ENCODE data around the gene DTX4. TPM values are rescaled to one million over a fixed set of nuclear protein-coding genes. Genes with fewer than 3 reads are reported as not detected.

The DTX4 gene
- total RNA-seq, 1 experiment from 2014 or later = 4.2 TPM

DNA sequence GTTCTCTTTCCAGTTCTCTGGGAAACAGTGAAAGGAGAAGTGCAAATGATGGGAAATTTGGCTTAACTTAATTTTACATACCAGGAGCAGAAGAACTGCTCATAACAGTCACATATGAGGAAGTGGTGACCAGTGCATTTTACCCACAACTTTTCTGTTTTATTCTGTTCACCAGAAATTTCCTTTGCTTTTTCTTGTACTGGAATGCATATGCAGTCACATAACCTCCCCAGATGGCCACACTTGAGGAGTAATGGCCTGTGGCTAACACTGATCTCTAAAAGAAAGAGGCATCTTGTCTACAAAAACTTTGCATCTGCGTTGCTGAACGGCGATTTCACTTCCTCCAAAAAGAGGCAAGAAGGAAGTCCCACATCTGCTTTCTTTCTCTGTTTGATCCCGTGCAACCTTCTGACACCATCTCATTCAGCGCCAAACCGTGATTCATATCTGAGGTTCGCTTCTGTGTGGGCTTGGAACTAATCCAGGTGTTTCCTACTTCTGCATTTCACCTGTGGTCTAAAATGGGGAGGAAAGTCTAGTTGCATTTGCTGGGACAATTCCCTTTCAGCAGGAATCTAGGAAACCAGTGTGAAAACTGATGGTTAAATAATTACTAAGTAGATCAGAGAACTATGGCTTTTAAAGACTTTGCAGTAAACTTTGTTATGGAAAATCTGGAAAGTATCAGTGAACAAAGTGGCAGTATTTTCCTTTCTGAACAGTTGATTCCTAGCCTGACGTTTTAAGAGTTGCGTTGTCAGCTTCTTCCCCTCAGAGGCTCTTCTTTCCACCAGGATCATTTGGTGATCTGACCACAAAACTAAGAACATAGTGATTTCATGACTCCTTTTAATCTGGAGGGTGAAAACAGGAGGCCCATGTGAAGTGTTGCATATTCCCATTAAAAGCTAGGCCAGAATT lies 45.0 kb downstream of the DTX4 start:
- POLR2A ChIA-PET = no interaction called here
- Mint-ChIP-seq H3K4me1 (ENCODE audit: insufficient read depth, unreplicated experiment) (peaks cover 22% of the 10 kb centered on the region), H3K9me3 (ENCODE audit: unreplicated experiment) (no peaks in the 10 kb centered on the region), H3K4me3 (ENCODE audit: unreplicated experiment) (no peak overlapping the region), H3K36me3 (ENCODE audit: insufficient read depth, unreplicated experiment) (no peaks in the 10 kb centered on the region), H3K27me3 (ENCODE audit: insufficient read depth, unreplicated experiment) (peaks cover 28% of the 10 kb centered on the region), H3K27ac (ENCODE audit: low read depth, unreplicated experiment) (no peak overlapping the region)
- no TSS peak for BruUV-seq (replicated peaks)
- TF ChIP-seq, protein P1, sequence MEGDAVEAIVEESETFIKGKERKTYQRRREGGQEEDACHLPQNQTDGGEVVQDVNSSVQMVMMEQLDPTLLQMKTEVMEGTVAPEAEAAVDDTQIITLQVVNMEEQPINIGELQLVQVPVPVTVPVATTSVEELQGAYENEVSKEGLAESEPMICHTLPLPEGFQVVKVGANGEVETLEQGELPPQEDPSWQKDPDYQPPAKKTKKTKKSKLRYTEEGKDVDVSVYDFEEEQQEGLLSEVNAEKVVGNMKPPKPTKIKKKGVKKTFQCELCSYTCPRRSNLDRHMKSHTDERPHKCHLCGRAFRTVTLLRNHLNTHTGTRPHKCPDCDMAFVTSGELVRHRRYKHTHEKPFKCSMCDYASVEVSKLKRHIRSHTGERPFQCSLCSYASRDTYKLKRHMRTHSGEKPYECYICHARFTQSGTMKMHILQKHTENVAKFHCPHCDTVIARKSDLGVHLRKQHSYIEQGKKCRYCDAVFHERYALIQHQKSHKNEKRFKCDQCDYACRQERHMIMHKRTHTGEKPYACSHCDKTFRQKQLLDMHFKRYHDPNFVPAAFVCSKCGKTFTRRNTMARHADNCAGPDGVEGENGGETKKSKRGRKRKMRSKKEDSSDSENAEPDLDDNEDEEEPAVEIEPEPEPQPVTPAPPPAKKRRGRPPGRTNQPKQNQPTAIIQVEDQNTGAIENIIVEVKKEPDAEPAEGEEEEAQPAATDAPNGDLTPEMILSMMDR (IDR thresholded peaks at IDR 0.05; ENCODE audit: unreplicated experiment) = no peak
- DNase-seq (ENCODE audit: unreplicated experiment) = peak; percentile 88
- CTCF ChIA-PET = interaction anchor here (0.7 to 3.5 kb wide), 6 partner anchors 11 to 159 kb away, joined by 3 to 17 read pairs (median 4); no protein-coding TSS in a partner anchor
- intact Hi-C loops (cut with micrococcal nuclease) = no loop called here

DNA sequence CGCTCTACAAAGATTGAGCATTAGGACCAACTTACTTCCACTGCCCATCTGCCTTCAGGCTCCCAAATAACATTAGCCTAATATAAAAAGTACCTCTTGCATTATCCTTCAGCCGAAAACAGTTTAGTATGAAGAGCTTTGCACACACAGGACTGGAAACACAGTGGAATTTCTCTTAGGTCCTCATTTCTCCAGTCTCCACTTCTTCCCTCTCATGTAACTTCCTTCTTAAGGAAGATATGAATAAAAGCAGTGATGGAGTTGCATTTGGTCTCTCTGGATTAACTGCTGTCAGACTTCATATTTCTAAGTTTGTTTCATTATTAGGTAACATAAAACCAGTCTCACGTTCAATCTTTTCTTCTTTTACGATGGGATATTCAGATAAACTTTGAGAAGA lies 46.4 kb downstream of the DTX4 start:
- H3K4me3 Mint-ChIP-seq (ENCODE audit: unreplicated experiment) = no peak overlapping the region
- peaks cover 15% of the 10 kb centered on the region for H3K27me3 Mint-ChIP-seq (ENCODE audit: insufficient read depth, unreplicated experiment)
- no peak for DNase-seq (ENCODE audit: unreplicated experiment)
- intact Hi-C loops (cut with micrococcal nuclease) = no loop called here
- CTCF ChIA-PET = interaction anchor here (0.6 to 3.5 kb wide), 5 partner anchors 12 to 433 kb away, joined by 3 to 17 read pairs (median 4); no protein-coding TSS in a partner anchor
- TF ChIP-seq, protein P1 (IDR thresholded peaks at IDR 0.05; ENCODE audit: unreplicated experiment) = no peak
- BruUV-seq (replicated peaks) = no TSS peak
- H3K27ac Mint-ChIP-seq (ENCODE audit: low read depth, unreplicated experiment) = no peak overlapping the region
- H3K4me1 Mint-ChIP-seq (ENCODE audit: insufficient read depth, unreplicated experiment) = peaks cover 25% of the 10 kb centered on the region
- H3K36me3 Mint-ChIP-seq (ENCODE audit: insufficient read depth, unreplicated experiment) = no peaks in the 10 kb centered on the region
- no peaks in the 10 kb centered on the region for H3K9me3 Mint-ChIP-seq (ENCODE audit: unreplicated experiment)
- POLR2A ChIA-PET = interaction anchor here (0.5 kb wide), 1 partner anchor 12 kb away, joined by 4 read pairs; no protein-coding TSS in a partner anchor

DNA sequence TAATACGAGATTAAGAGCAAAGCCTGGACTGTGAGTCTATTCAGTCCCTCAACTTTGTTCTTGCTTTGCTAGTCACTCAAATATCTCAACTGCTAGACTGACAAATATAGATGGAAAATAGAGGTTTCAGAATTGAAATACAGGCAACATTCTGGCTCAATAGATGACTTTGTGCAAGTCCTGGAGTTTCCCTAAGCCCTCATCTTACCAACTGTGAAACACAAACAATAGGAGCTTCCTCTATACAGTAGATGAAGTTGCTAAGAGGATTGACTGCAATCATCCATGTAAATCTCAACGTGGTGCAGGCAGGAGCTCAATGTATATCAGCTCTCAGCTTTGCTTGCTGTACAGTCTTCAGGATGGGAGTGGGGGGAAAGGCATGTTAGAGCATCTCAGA lies 47.0 kb downstream of the DTX4 start:
- intact Hi-C loops (cut with micrococcal nuclease) = no loop called here
- TF ChIP-seq, protein P1 (IDR thresholded peaks at IDR 0.05; ENCODE audit: unreplicated experiment) = no peak
- no TSS peak for BruUV-seq (replicated peaks)
- Mint-ChIP-seq H3K9me3 (ENCODE audit: unreplicated experiment) (no peaks in the 10 kb centered on the region), H3K27me3 (ENCODE audit: insufficient read depth, unreplicated experiment) (peaks cover 15% of the 10 kb centered on the region), H3K4me3 (ENCODE audit: unreplicated experiment) (no peak overlapping the region), H3K27ac (ENCODE audit: low read depth, unreplicated experiment) (no peak overlapping the region), H3K4me1 (ENCODE audit: insufficient read depth, unreplicated experiment) (peaks cover 25% of the 10 kb centered on the region), H3K36me3 (ENCODE audit: insufficient read depth, unreplicated experiment) (no peaks in the 10 kb centered on the region)
- DNase-seq (ENCODE audit: unreplicated experiment) = no peak
- POLR2A ChIA-PET = no interaction called here
- CTCF ChIA-PET = interaction anchor here (0.5 to 3.5 kb wide), 6 partner anchors 12 to 203 kb away, joined by 3 to 17 read pairs (median 4); no protein-coding TSS in a partner anchor

DNA sequence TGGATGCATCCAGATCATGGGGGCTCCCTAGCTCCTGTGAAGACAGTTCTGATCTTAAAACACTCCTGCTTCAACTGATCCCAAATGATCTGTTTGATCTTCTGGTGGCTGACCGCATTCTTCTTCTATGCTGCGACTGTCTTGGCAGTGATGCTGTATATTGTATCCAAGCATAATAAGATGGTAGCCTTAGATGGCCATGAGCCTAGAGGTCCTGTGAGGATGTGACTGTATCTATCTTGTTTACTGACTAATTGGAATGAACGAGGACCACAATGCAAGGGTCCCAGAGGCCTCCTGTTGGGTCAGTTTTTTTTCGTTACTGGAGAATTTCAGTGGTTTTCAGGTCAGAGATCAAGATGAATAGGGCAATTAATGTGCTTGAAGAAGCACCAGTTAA lies 47.9 kb downstream of the DTX4 start:
- POLR2A ChIA-PET = no interaction called here
- peaks cover 29% of the 10 kb centered on the region for H3K4me1 Mint-ChIP-seq (ENCODE audit: insufficient read depth, unreplicated experiment)
- H3K27me3 Mint-ChIP-seq (ENCODE audit: insufficient read depth, unreplicated experiment) = peaks cover 15% of the 10 kb centered on the region
- no TSS peak for BruUV-seq (replicated peaks)
- DNase-seq (ENCODE audit: unreplicated experiment) = no peak
- CTCF ChIA-PET = interaction anchor here (0.6 to 3.5 kb wide), 6 partner anchors 13 to 84 kb away, joined by 3 to 17 read pairs (median 6); partner anchors contain the start of gene DTX4
- H3K27ac Mint-ChIP-seq (ENCODE audit: low read depth, unreplicated experiment) = no peak overlapping the region
- no peaks in the 10 kb centered on the region for H3K36me3 Mint-ChIP-seq (ENCODE audit: insufficient read depth, unreplicated experiment)
- intact Hi-C loops (cut with micrococcal nuclease) = no loop called here
- no peak overlapping the region for H3K4me3 Mint-ChIP-seq (ENCODE audit: unreplicated experiment)
- TF ChIP-seq, protein P1 (IDR thresholded peaks at IDR 0.05; ENCODE audit: unreplicated experiment) = no peak
- H3K9me3 Mint-ChIP-seq (ENCODE audit: unreplicated experiment) = no peaks in the 10 kb centered on the region
